Measurements from ENCODE around the gene IGFBP6.

The IGFBP6 gene, protein sequence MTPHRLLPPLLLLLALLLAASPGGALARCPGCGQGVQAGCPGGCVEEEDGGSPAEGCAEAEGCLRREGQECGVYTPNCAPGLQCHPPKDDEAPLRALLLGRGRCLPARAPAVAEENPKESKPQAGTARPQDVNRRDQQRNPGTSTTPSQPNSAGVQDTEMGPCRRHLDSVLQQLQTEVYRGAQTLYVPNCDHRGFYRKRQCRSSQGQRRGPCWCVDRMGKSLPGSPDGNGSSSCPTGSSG
- 0.19 to 0.44 (median 0.35) reads per million in 3 donors for total RNA-seq

DNA sequence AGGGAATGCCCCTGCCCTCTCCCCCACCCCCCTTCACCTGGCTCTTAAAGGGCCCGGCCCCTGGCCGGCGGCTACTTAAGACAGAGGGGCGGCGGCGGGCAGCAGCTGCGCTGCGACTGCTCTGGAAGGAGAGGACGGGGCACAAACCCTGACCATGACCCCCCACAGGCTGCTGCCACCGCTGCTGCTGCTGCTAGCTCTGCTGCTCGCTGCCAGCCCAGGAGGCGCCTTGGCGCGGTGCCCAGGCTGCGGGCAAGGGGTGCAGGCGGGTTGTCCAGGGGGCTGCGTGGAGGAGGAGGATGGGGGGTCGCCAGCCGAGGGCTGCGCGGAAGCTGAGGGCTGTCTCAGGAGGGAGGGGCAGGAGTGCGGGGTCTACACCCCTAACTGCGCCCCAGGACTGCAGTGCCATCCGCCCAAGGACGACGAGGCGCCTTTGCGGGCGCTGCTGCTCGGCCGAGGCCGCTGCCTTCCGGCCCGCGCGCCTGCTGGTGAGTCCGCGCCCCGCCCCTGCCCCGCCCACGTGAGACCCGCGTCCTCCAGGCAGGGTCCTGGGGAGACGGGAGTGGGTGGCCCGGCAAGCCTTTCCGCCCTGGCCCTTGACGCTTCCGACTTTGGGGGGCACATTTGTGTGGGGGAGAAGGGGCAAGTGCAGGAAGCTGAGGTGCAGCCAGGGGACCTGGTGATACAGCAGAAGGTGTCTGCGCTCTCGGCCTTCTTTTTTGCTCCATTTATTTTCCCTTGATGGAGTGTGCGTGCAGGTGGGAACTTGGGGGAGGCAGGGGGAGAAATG is at the start of gene IGFBP6:
IGFBP6 (plus strand) TSS at position 104 of the 790 bp plus-strand sequence; CDS start at position 155, 51 bp downstream.
- peak; percentile 33 to 53 (median 39) for DNase-seq
- Histone ChIP-seq H3K27me3 (replicated peaks; ENCODE audit: control insufficient read depth, insufficient read depth, low read length, poor library complexity, severe bottlenecking) (no peaks in the 10 kb centered on the region), H3K36me3 (ENCODE audit: control insufficient read depth, insufficient read depth, low read length) (no peaks in the 10 kb centered on the region), H3K4me3 (ENCODE audit: insufficient read depth, low read depth, low read length, poor library complexity, severe bottlenecking) (peak within 1 kb of the TSS; percentile 60), H3K4me1 (ENCODE audit: control insufficient read depth, insufficient read depth, low read length, poor library complexity, severe bottlenecking) (peaks cover 35% of the 10 kb centered on the region), H3K9me3 (ENCODE audit: control insufficient read depth, low read length) (no peaks in the 10 kb centered on the region), H3K27ac (ENCODE audit: insufficient read depth, low read length, poor library complexity, severe bottlenecking) (peak within 1 kb of the TSS; percentile 40)

DNA sequence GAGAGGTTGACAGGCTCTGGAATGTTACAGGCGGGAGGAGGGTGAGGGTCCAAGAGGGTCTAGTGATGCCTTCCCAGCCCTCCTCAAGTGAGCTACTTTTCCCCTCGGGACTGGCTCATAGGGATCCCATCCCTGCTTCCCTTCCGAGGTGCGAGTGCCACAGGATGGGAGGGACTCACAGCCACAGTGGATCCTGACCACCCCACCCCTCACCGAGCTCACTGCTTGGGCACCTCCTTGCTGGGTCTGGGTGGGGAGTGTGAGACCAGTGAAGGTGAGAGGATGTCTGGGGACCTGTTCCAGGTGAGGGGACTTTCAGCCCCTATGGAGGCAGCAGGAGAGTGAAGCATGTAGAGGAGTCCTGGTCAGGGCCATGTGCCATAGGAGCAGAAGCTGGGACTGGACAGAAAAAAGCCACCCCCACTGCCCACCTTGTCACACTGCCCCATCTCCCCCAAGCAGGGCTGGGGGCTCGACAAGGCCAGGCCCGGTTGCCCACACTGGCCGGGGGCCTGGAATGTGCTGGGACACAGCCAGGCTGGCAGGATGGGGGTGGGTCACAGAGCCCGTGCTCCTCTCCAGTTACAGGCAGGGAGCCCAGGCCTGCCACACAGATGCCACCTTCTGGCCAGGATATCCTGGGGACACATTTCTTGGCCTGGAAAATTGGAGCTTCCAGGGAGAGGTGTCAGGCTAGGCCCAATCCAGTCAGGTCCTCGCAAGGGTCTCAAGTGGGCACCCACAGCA is 49.3 kb upstream of the IGFBP6 start:
- Histone ChIP-seq H3K27me3 (replicated peaks; ENCODE audit: control insufficient read depth, insufficient read depth, low read length, poor library complexity, severe bottlenecking) (no peaks in the 10 kb centered on the region), H3K4me3 (ENCODE audit: insufficient read depth, low read depth, low read length, poor library complexity, severe bottlenecking) (peak overlapping the region; percentile 13), H3K9me3 (ENCODE audit: control insufficient read depth, low read length) (no peaks in the 10 kb centered on the region), H3K27ac (ENCODE audit: insufficient read depth, low read length, poor library complexity, severe bottlenecking) (peak overlapping the region; percentile 70), H3K36me3 (ENCODE audit: control insufficient read depth, insufficient read depth, low read length) (no peaks in the 10 kb centered on the region), H3K4me1 (ENCODE audit: control insufficient read depth, insufficient read depth, low read length, poor library complexity, severe bottlenecking) (peaks cover 6% of the 10 kb centered on the region)
- DNase-seq: no peak

DNA sequence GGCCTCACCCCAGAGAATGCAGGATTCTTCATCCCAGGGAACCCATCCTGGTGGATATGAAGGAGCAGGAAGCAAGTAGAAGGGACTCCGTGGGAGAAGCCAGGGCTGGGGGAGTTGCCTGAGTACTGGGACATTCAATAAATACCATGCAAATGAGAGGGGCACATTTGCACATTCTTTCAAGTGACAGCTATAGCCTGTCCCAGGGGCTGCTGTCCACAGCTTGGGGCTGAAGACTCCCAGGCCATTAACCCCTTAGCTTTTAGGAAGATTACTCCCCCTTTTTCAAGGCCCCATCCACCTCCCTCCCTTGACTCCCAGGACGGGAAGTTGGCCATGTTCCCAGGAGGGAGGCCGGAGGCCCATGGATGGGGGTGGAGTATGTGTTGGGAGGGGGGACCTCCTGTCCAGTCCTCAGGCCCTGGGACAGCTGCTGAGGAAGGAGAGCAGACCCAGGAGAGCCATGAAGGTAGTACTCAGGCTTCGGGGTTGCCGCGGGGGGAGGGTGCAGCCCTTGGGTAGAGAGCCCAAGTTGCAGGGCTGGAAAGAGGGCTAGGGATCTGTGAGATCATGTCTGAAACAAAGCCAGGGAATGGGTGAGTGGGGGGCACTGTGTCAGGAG is 48.6 kb upstream of the IGFBP6 start:
- H3K4me1 ChIP-seq (ENCODE audit: control insufficient read depth, insufficient read depth, low read length, poor library complexity, severe bottlenecking): peaks cover 10% of the 10 kb centered on the region
- H3K27me3 ChIP-seq (replicated peaks; ENCODE audit: control insufficient read depth, insufficient read depth, low read length, poor library complexity, severe bottlenecking): no peaks in the 10 kb centered on the region
- H3K9me3 ChIP-seq (ENCODE audit: control insufficient read depth, low read length): no peaks in the 10 kb centered on the region
- no peak overlapping the region for H3K27ac ChIP-seq (ENCODE audit: insufficient read depth, low read length, poor library complexity, severe bottlenecking)
- H3K36me3 ChIP-seq (ENCODE audit: control insufficient read depth, insufficient read depth, low read length): no peaks in the 10 kb centered on the region
- DNase-seq: no peak
- H3K4me3 ChIP-seq (ENCODE audit: insufficient read depth, low read depth, low read length, poor library complexity, severe bottlenecking): no peak overlapping the region

DNA sequence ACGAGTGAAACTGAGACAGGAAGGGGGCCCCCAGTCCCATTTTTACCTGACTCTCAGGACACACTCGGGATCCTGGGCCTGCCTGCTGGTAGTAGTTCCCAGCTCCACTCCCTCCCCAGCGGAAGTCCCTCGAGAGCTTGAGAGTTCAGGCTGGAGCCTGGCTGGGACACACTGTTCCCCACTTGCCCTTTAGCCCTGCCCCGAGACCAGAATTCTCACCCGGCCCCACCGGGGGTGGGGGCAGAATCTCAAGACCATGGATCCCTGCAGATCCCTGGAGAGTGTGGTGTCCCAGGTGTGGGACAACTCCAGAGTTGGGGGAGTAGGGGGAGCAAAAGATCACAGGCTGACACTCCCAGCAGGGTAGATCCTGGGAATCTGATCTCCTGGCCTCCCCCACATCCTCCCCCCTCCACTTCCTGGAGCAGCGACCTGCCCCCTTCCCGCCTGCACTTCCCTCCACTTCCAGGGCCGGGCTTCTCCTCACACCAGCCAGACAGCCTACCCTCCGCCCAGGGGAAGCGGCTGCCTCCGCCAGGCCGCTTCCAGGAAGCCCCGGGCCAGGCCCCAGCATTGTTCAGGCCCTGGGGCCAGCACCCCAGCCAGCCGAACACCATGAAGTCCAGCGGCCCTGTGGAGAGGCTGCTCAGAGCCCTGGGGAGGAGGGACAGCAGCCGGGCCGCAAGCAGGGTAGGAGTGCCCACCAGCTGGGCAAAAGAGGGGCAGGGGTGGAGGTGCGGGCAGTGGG is 47.7 kb upstream of the IGFBP6 start, which contains the start of gene TNS2:
TNS2 (plus strand) TSS at position 495 of the 748 bp plus-strand sequence; CDS start at position 616, 121 bp downstream.
- H3K27ac ChIP-seq (ENCODE audit: insufficient read depth, low read length, poor library complexity, severe bottlenecking): peak within 1 kb of the TSS; percentile 11
- no peak for DNase-seq

DNA sequence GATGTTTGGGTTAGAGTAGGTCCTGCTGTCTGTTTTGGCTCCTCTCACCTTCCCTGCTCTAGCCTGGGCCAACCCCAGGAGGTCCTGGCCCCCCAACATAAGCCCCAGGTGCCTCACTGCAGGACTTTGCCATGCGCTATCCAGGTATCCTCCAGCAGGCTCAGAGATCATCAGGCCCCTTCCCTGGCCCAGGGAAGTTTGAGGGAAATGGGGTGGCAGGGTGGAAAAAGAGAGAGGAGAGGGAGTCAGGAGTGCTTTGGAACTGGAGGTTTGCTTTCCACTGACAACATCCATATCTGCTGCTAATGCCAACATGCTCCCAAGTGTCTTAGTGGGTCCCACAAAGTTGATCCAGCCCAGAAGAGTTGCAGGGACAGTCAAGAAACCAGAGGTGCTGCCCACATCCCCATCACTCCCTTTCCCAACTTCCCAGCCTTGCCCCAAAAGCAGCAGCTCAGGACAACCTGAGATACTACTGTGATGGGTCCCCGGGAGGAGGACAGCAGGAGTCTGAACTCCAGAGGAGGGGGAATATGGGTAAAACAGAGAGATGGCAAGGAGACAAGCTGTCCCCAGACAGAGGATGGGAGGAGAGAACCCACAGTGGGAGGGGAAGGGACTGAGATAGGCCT is 46.9 kb upstream of the IGFBP6 start:
- Histone ChIP-seq H3K27me3 (replicated peaks; ENCODE audit: control insufficient read depth, insufficient read depth, low read length, poor library complexity, severe bottlenecking) (no peaks in the 10 kb centered on the region), H3K9me3 (ENCODE audit: control insufficient read depth, low read length) (no peaks in the 10 kb centered on the region), H3K27ac (ENCODE audit: insufficient read depth, low read length, poor library complexity, severe bottlenecking) (no peak overlapping the region), H3K4me1 (ENCODE audit: control insufficient read depth, insufficient read depth, low read length, poor library complexity, severe bottlenecking) (peaks cover 10% of the 10 kb centered on the region), H3K36me3 (ENCODE audit: control insufficient read depth, insufficient read depth, low read length) (no peaks in the 10 kb centered on the region), H3K4me3 (ENCODE audit: insufficient read depth, low read depth, low read length, poor library complexity, severe bottlenecking) (no peak overlapping the region)
- no peak for DNase-seq

More for the DNA sequence above, 47.7 kb upstream of the IGFBP6 start, which contains the start of gene TNS2:
- H3K4me1 ChIP-seq (ENCODE audit: control insufficient read depth, insufficient read depth, low read length, poor library complexity, severe bottlenecking): peaks cover 10% of the 10 kb centered on the region
- no peaks in the 10 kb centered on the region for H3K36me3 ChIP-seq (ENCODE audit: control insufficient read depth, insufficient read depth, low read length)
- no peaks in the 10 kb centered on the region for H3K27me3 ChIP-seq (replicated peaks; ENCODE audit: control insufficient read depth, insufficient read depth, low read length, poor library complexity, severe bottlenecking)
- H3K4me3 ChIP-seq (ENCODE audit: insufficient read depth, low read depth, low read length, poor library complexity, severe bottlenecking): no peak within 1 kb of the TSS
- no peaks in the 10 kb centered on the region for H3K9me3 ChIP-seq (ENCODE audit: control insufficient read depth, low read length)

DNA sequence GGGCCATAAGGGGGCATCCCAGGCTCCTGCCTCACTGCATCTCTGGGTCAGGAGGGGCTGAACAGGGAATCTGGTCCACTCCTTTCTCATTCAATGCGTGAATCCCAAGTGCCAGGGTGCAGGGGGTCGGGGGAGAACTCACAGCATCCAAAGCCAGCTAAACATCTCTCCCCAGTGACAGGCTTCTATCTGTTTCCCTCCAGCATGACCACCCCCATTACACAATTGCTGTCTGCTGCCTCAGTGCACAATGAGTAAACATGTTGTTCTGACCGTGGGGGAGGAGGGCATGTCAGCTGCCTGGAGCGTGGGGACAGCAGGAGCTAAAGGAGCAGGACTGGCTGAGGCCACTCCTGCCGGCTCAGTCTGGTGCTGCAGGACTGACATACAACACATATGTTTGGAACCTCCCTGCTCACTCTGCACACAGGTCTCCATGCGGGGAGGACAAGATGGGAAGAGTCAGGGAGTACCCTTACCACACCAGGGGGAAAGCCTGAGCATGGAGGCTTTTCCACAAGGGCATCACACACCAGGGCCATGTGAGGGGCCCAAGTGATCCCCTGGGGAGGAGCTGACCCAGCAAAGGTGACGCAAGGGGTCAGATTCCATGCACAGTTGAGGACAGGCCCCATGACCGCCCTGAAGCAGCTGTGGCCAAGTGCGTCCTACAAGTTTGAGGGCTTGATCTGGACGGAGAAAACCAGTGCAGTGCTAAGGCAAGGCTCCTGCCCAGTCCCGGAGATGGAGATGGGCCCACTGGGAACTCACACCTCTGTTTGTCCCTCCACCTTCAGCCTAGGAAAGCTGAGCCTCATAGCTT is 46.2 kb upstream of the IGFBP6 start:
- H3K4me1 ChIP-seq (ENCODE audit: control insufficient read depth, insufficient read depth, low read length, poor library complexity, severe bottlenecking): peaks cover 10% of the 10 kb centered on the region

DNA sequence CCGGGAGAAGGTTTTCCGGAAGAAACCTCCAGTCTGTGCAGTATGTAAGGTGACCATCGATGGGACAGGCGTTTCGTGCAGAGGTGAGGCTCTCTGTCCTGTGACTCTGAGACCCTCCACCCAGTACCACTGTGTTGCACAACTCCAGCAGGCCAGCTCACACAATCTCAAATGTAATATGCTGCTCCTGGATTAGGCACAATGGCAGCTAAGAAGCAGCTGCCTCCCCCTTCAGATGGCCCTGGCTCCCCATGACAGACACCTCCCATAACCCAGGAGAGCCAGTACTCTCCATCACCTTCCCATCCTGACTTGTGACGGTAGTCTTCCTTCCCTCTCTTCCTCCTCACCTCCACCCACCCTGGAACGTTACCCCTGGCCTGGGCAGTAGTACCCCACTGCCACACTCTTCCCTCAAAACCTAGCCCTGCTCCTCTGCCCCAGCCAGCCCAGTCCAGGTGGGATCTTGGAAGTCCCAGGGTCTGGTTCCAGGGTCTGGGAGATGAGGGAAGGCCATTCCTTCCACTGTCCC is 45.5 kb upstream of the IGFBP6 start:
- Histone ChIP-seq H3K36me3 (ENCODE audit: control insufficient read depth, insufficient read depth, low read length) (no peaks in the 10 kb centered on the region), H3K27ac (ENCODE audit: insufficient read depth, low read length, poor library complexity, severe bottlenecking) (no peak overlapping the region), H3K4me3 (ENCODE audit: insufficient read depth, low read depth, low read length, poor library complexity, severe bottlenecking) (no peak overlapping the region), H3K9me3 (ENCODE audit: control insufficient read depth, low read length) (no peaks in the 10 kb centered on the region), H3K27me3 (replicated peaks; ENCODE audit: control insufficient read depth, insufficient read depth, low read length, poor library complexity, severe bottlenecking) (no peaks in the 10 kb centered on the region), H3K4me1 (ENCODE audit: control insufficient read depth, insufficient read depth, low read length, poor library complexity, severe bottlenecking) (peaks cover 10% of the 10 kb centered on the region)
- DNase-seq: no peak

More for the DNA sequence above, 46.2 kb upstream of the IGFBP6 start:
- Histone ChIP-seq H3K36me3 (ENCODE audit: control insufficient read depth, insufficient read depth, low read length) (no peaks in the 10 kb centered on the region), H3K27ac (ENCODE audit: insufficient read depth, low read length, poor library complexity, severe bottlenecking) (no peak overlapping the region), H3K9me3 (ENCODE audit: control insufficient read depth, low read length) (no peaks in the 10 kb centered on the region), H3K4me3 (ENCODE audit: insufficient read depth, low read depth, low read length, poor library complexity, severe bottlenecking) (no peak overlapping the region), H3K27me3 (replicated peaks; ENCODE audit: control insufficient read depth, insufficient read depth, low read length, poor library complexity, severe bottlenecking) (no peaks in the 10 kb centered on the region)
- DNase-seq: no peak

DNA sequence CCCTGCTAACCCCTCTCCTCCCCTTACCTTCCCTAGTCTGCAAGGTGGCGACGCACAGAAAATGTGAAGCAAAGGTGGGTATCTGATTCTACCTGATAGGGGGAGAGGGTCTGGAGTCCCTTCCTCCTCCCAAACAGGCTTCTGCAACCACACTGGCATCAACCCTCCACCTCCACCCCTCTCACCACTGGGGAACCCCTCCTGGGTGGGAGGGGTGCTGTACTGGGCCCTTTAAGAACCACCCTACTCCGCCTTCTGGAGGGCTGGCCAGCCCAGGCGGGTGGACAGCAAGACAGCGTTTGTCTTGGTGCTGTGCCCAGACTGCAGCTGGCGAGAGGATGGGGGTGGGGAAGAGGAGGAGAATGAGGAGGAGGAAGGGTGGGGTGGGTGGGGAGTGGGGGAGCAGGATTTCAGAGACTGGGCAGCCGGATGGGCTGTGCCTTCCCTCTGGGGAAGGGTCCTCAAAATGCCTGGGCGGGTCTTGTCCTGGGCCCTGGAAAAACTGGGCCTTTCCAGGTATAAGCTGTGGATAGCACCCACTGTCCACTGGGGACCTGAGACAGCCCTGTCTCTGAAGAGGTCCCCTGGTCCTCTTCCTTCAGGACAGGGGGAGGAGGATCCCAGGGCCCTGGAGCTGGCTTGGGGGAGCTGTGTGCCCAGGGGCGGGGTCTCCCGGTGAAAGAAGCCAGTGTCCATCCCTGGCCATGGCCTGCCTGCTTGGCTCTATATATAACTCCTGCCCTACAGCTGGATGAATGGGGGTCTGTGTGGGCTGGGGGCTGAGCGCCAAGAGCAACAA is 44.8 kb upstream of the IGFBP6 start:
- no peak for DNase-seq
- H3K36me3 ChIP-seq (ENCODE audit: control insufficient read depth, insufficient read depth, low read length): no peaks in the 10 kb centered on the region
- H3K4me1 ChIP-seq (ENCODE audit: control insufficient read depth, insufficient read depth, low read length, poor library complexity, severe bottlenecking): peaks cover 9% of the 10 kb centered on the region
- H3K4me3 ChIP-seq (ENCODE audit: insufficient read depth, low read depth, low read length, poor library complexity, severe bottlenecking): no peak overlapping the region
- no peaks in the 10 kb centered on the region for H3K27me3 ChIP-seq (replicated peaks; ENCODE audit: control insufficient read depth, insufficient read depth, low read length, poor library complexity, severe bottlenecking)
- no peaks in the 10 kb centered on the region for H3K9me3 ChIP-seq (ENCODE audit: control insufficient read depth, low read length)
- H3K27ac ChIP-seq (ENCODE audit: insufficient read depth, low read length, poor library complexity, severe bottlenecking): no peak overlapping the region
